NCI-H82 treated with DMSO at 0.1 percent for 48 hours (cell line): ENCODE measurements around the gene MPC1L.
"Not testable (repeated sequence)": the region's sequence is repeated elsewhere in the genome, so short reads cannot be mapped to it uniquely, and the experiment has no call there.

Source experiments
- DNase-seq: peaks from one replicate; lab custom pipeline; 2025; ENCODE audit not compliant: unreplicated experiment; lab: John Stamatoyannopoulos, UW

The MPC1L gene

DNA sequence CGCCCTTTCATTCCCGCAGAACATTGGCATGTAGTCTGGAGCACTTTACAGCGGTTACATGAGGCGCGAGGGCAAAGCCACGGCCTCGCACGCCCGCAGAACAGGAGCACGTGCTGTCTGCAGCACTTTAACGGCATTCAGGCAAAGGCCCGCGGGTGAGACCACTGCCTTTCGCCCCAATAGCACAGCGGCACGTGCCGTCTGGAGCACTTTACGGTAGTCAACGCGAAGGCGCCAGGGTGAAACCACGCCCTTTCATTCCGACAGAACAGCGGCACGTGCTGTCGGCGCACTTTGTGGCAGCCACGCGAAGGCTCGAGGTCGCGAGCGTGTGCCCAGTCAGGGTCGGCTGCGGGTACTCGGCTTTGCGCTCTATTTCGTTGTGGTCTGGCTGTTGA is at the start of gene MPC1L:
Gene MPC1L, plus strand, starts transcription at position 290 of the 398 bp plus-strand sequence. CDS start 138 bp downstream, outside the sequence.
- DNase-seq, result no peak

DNA sequence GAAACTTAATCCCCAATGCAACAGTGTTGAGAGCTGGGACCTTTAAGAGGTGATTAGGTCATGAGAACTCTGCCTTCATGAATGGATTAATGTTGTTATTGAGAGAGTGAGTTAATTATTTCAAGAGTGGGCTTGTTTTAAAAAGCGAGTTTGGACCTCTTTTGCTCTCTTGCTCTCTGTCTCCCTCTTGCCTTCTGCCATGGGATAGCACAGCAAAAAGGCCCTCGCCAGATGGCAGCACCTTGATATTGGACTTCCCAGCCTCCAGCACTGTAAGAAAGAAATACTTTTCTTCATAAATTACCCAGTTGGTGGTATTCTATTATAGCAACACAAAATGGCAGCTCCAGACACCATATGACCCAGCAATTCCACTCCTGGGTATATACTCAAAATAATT is 49.5 kb upstream of the MPC1L start:
- DNase-seq, result peak; percentile 6

DNA sequence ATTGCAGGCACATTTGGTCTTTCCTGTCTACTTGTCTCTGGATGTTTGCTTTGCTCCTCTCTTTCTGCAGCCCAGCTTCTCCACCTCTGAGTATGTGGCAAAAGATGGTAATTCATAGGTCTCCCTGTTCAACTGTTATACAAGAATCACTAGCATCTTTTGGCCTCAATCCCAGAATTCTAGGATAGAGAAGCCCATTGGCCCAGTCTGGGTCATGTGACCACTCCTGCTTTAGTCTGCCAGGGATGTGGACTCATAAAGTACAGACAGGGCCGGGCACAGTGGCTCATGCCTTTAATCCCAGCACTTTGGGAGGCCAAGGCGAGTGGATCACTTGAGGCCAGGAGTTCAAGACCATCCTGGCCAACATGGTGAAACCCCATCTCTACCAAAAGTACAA is 47.8 kb upstream of the MPC1L start:
- not testable (repeated sequence) for DNase-seq

DNA sequence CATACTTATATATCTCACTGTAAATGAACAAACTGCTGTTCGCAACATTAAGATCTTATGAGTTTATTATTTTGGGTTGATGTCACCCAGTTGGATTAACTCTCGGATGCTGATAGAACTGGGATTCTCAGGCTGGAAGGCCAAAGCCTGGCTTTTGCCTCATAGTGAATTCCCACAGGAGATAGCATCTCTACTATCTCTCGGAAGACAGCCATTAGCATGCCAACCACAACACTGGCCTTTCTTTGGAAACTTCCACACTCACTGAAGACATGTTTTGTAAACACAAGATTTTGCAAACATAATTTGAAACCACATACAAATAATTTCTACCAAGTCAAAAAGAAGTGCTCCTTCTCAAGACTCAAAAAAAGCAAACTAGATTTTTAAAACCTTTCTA is 46.9 kb upstream of the MPC1L start:
- no peak for DNase-seq

DNA sequence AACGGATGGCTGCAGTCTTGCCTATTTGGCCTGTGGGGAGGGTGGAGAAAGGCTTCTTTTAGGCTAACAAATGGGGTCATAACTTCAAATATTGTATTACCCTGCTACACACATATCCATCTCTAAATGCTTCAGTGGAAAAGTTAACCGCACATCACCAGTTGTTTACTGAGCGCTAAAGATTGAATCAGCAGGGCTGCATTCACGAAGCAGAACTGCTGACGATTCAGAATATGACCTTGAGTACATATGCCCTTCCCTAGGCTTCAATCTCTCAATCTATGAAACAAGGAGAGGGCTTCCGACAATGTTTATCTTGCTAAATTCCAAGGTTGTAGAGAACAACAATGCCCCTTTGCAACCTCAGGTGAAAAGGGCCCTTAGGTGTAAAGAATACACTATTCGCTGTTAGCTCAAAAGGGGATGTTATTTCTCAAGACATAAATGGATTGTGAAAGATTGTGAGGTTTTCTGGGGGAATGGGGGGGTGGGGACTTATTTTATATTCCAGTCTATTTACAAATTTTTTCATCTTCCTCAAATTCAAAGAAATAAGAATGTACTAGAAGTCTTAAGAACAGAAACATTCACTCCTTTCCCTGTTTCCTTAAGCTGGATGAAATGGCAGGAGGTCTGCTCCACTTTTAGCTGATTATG is 45.1 kb upstream of the MPC1L start:
- DNase-seq, result no peak

DNA sequence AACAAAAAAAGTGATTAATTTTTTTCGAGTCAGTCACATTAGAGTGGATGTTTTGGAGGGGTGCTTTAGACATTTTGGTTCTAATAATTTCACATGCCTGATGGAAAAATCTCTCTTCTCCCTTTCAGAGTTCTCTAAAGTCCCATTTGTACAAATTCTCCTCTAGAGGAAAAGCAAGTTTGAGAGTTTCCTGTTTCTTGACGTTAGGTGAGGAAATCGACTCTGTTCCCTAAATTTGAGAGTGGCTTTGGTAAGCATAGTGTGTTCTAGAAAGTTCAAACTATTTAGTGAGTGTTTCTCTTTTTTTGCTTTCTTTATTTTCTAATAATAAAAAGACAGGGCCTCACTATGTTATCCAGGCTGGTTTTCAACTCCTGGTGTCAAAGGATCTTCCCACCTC is 44.1 kb upstream of the MPC1L start:
- no peak for DNase-seq

DNA sequence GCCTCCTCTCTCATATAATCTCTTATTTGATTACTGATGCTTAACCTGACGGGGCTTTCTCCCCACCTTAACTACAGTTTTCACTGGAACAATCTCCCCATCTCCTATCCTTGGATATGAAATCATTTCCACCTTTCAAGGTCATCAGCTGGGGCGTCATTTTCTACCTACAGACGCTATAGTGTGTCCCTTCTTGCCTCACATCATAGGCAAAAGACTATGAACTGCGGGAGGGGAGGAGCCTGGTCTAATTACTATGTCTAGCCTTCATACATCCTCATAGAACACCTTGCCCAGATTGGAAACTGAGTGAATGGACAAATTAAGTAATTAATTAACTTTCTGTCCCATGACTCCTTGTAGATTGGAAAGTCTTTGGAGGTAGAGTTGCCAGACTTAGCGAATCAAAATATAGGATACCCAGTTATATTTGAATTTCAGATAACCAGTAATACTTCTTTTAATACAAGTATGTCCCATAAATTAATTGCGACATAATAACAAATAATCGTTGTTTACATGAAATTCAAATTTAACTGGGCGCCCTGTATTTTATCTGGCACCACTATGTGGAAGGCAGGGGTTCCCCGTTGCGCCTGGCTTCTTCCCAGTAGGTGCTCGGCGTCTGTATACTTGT is 43.2 kb upstream of the MPC1L start:
- no peak for DNase-seq

DNA sequence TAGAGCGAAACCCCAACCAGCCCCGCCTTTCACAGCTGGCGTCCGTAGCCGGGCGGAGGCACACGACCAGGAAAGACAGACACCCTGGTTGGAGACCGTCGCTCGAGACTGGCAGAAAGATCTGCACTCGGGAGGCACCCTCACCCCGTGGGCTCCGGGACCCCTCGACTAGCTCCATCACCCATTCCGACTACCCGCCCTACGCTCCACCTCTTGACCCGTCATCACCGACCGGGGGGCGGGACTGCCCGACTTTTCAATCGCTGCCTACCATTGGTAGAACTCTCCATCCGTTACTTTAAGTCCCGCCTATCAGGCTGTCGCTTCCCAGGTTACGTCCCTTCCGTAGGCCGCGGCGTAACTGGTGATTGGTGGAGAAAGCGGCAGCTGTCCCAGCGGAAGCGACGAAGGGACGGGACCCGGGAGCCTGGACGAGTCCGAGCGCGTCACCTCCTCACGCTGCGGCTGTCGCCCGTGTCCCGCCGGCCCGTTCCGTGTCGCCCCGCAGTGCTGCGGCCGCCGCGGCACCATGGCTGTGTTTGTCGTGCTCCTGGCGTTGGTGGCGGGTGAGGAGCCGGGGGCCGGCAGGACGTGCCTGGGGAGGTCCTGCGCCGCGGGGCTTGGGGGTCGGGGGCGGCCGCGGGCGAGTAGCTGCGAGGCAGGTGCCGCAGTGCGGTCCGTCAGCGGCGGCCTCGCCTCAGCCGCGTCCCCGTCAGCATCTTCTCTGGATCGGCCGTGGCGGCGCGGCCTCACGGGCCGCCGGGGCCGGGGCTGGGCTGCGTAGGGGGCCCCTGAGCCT is 42.5 kb upstream of the MPC1L start, which contains the start of gene ATP6AP2:
Gene ATP6AP2, plus strand, starts transcription at position 434 of the 799 bp plus-strand sequence. Its CDS starts 96 bp downstream, at position 530.
- DNase-seq, result peak; percentile 91

DNA sequence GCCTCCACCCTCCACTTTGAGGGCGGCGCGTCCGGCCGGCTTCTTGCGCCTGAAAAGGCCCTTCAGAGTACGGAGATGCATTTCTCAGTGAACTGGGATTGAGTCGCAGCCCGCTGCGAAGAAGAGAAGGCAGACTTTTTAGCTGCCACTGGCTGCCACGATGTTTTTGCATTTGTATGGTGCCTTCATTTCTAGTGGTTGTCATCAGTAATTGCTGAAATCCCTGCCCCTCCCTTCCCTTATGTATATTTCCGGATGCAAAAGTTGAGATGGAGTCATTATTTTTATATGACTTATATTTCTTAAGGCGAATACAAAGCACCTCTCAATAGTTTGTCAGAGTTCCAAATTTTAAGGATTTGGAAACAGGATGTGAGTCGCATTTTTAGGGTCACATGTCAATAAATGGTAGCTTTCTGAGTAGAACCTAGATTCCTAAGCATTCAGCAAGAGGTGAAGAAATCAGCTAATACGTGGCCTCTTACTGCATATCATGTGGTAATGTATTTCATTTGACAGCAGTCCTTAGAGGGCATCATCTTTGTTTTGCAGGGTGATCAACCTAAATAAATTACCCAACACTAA is 41.8 kb upstream of the MPC1L start:
- DNase-seq, result no peak

DNA sequence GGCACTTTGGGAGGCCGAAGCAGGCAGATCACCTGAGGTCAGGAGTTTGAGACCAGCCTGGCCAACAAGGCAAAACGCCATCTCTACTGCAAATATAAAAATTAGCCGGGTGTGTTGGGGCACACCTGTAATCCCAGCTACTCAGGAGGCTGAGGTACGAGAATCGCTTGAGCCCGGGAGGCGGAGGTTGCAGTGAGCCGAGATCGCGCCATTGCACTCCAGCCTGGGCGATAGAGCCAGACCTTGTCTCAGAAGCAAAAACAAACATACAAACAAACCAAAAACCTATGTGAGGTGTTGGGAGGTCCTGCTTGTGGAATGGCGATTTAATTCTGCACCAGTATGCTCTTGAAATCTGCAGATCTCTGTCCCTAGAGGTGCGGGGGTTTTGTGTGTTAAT is 41.0 kb upstream of the MPC1L start:
- not testable (repeated sequence) for DNase-seq

DNA sequence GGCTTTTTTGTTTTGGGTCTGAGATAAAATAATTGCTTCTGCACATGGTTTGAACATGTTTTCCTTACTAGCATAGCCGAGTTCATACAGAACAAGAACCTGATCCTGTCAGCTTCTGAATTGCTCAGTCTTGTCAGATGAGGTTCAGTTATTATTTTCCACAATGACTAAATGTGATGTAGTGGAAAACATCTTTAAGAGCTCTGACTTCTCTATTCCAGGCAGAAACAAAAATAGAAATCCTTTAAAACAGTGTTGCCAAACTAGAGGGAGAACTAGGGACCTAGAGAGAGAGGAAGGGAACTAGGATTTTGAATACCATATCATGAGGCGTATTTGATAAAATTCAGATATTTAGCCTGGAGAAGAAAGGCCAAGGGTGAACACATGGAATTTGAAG is 40.4 kb upstream of the MPC1L start:
- no peak for DNase-seq

DNA sequence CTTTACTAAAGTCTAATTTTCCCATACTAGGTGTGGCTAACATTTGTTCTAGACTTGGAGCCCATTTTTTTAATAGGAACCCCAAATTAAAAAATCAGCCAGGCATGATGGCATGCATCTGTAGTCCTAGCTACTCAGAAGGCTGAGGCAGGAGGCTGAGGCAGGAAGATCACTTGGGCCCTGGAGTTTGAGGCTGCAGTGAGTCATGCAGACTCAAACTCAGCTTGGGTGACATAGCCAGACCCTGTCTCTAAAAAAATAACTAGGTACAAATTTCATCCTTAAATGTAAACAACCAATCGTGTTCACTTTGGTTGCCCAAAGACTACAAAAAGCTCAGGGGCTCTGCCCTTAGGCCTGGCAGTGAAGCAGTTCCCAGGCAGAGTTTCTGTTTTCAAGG is 35.6 kb upstream of the MPC1L start:
- not testable (repeated sequence) for DNase-seq

DNA sequence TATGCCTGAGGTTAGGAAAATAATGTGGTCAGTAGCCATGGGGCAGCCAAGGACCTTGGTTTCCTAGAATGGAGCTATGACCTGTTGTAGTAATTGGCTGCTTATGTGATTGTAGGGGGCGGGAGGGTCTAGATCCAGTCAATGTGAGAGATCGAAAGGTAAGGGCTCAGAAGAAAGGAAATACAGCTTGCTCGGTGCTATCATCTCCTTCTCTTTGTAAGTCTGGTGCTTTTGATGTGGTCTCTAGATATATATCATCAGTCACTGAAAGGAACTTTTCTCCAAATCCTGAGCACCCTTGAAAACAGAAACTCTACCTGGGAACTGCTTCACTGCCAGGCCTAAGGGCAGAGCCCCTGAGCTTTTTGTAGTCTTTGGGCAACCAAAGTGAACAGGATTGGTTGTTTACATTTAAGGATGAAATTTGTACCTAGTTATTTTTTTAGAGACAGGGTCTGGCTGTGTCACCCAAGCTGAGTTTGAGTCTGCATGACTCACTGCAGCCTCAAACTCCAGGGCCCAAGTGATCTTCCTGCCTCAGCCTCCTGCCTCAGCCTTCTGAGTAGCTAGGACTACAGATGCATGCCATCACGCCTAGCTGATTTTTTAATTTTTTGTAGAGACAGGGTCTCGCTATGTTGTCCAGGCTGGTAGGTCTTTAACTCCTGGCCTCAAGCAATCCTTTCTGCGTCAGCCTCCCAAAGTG is 33.5 kb upstream of the MPC1L start:
- DNase-seq, result not testable (repeated sequence)

DNA sequence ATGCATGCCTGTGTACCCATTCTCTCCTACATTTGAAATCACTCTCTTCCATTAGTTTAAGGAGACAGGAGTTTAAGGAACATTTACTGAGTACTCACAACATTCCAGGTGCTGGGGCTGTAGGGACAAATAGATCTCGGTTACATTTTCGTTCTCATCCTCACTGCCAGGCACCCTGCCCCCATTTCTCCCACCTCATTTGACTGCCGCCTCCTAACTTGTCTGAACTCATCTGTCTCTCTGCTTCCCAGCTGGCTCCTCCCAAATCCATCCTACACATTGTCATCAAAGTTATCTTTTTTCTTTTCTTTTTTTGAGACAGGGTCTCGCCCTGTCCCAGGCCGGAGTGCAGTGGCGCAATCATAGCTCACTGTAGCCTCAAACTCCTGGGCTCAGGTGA is 19.8 kb upstream of the MPC1L start:
- DNase-seq, result no peak

DNA sequence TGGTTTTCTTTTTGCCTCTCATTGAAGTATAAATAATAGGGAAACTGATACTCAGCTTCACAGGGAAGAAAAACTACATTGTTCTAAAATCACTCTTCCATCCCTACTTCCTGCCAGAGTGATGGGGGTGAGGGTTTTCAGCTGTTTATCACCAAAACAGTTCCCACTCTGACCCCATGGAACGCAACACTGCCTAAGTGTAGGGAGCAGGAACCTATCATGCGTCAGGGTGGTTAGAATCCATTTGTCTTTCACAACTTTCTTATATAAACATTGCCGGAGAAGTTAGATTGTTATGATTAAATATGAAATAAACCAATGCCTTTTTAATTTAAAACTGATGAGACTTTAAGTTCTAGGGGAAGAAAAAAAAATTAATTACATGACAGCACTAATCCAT is 15.8 kb upstream of the MPC1L start:
- DNase-seq, result no peak

DNA sequence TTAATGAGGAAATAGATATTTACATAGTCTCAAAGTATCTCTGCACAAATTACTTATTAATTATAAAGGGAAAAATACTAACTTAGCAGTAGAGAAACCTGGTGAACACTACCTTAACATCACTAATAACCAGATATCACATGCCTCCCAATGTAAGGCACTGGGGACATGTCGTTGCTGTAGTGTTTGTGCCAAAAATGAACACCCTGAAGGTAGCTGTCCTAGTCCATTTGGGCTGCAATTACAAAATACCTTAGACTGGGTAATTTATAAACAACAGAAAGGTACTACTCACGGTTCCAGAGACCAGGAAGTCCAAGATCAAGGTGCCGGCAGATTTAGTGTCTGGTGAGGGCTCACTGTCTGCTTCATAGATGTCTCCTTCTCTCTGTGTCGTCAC is 10.7 kb upstream of the MPC1L start:
- DNase-seq, result no peak

DNA sequence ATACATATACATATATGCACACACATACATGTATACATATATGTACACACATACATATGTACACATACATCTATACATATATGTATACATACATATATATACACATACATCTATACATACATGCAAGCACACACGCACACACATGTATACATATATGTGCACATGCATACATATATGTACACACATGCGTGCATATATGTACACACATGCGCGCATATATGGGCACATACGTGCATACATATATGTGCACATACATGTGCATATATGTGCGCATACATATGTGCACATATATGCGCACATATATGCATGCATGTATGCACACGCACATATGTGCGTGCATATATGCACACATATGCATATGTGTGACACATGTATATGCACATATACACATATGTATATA is 7.3 kb upstream of the MPC1L start:
- no peak for DNase-seq

DNA sequence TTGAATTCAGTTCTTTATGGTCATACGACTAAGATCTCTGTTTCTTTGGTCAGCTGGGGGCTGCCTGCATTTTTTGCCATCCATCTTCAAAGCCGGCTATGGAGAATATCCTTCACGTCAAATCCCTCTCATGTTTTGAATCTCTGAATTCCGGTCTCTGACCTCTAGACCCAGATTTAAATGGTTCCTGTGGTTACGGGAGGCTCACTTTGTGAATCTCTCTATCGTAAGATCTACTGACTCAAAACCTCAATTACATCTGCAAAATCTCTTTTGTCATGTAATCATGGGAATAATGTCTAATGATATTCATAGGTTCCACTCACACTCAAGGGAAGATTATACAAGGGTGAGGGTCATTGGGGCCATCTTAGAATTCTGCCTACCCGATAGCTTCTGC is 5.7 kb upstream of the MPC1L start:
- DNase-seq, result no peak

DNA sequence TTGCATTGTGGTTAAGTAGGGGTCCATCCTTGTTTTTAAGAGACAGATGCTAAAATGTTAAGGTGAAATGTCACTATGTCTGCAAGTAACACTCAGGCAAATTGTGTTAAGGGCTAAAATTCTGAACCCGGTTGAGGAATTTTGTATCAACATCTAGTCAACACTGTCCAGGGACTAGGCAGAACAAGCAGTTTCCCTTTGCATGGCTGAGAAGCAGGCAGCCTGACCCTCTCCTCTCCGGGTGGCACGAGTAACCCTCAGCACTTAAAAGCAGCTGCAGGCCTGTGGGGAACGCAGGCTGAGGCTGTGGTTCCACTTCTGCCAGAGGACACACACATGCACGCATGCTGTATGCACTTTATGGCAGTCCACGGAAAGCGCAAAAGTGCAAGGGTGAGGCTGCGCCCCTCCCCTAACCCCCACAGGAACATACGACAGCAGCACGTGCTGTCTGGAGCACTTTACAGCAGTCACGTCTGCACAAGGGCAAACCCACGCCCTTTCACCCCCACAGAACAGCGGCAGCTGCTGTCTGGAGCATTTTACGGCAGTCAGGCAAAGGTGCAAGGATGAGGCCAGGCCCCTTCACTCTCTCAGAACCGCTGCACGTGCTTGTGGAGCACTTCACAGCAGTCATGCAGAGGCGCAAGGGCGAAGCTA is 619 bp upstream of the MPC1L start:
- no peak for DNase-seq

DNA sequence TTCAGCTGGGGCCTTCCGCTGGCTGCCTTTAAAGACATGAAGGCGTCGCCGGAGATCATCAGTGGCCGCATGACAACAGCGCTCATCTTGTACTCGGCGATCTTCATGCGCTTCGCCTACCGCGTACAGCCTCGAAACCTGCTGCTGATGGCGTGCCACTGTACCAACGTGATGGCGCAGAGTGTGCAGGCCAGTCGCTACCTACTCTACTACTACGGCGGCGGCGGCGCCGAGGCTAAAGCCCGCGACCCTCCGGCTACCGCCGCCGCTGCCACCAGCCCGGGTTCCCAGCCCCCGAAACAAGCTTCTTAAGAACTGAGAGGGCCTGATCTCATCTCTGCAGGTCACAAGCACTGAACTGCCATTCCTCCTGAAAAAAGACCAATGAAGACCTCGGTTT is 437 bp downstream of the MPC1L start:
- DNase-seq, result no peak

DNA sequence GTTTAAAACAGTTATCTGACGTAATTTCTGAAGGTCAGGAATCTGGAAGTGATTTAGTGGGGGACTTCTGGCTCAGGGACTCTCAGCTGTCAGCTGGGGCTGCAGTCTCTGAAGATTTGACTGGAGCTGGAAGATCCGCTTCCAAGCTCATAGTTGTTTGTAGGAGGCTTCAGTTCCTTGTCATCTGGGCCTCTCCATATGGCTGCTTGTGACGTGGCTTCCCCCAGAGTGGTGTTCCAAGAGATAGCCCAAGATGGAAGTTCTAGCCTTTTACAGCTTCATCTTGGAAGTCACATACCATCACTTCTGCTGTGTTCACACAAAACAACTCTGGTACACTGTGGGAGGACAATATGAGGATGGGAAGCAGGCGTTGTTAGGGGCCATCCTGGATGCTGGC is 2.1 kb downstream of the MPC1L start:
- no peak for DNase-seq
